DOHH2 (cell line): ENCODE data around the gene FAM81A.
"Not testable (repeated sequence)": the region's sequence is repeated elsewhere in the genome, so short reads cannot be mapped to it uniquely, and the experiment has no call there.

Experiments
- H3F3A ChIP-seq: fragments of 200-600 bp; sonication (generic), shearing (Covaris generic); 2 replicates; pipeline ENCODE4 v1.6.0; 2016; ENCODE audit warnings: antibody characterized with exemption, mild to moderate bottlenecking; ENCODE audit not compliant: control insufficient read depth, insufficient read depth
- H3K27ac ChIP-seq: fragments of 200-600 bp; sonication (generic); 2 replicates; pipeline ENCODE4 v1.5.1; 2014; ENCODE audit warnings: low read depth, mild to moderate bottlenecking, low read length, moderate library complexity
- H3K27me3 ChIP-seq: fragments of 200-600 bp; sonication (generic); 2 replicates; pipeline ENCODE4 v1.6.1; 2014; ENCODE audit warnings: mild to moderate bottlenecking, low read length, mixed read lengths; ENCODE audit not compliant: control insufficient read depth
- H3K36me3 ChIP-seq: fragments of 200-600 bp; sonication (generic); 2 replicates; pipeline ENCODE4 v1.6.1; 2014; ENCODE audit warnings: mild to moderate bottlenecking, low read length, moderate library complexity, mixed read lengths; ENCODE audit not compliant: control insufficient read depth
- H3K4me1 ChIP-seq: fragments of 200-600 bp; sonication (generic); 2 replicates; pipeline ENCODE4 v1.6.1; 2014; ENCODE audit warnings: mild to moderate bottlenecking, low read length, mixed read lengths; ENCODE audit not compliant: control insufficient read depth
- H3K4me2 ChIP-seq: fragments of 200-600 bp; sonication (generic); 2 replicates; pipeline ENCODE4 v1.6.0; 2014; ENCODE audit warnings: mild to moderate bottlenecking, low read length, moderate library complexity
- H3K4me3 ChIP-seq: fragments of 200-600 bp; sonication (generic); 2 replicates; pipeline ENCODE4 v1.5.1; 2014; ENCODE audit warnings: mild to moderate bottlenecking, low read length, mixed read lengths
- H3K79me2 ChIP-seq: fragments of 200-600 bp; sonication (generic); 2 replicates; pipeline ENCODE4 v1.6.1; 2014; ENCODE audit warnings: mild to moderate bottlenecking, low read length, mixed read lengths; ENCODE audit not compliant: control insufficient read depth
- H3K9me2 ChIP-seq: fragments of 200-600 bp; sonication (generic); replicated peaks from 2 replicates; pipeline ENCODE4 v1.6.1; 2014; ENCODE audit warnings: mild to moderate bottlenecking, low read length, mixed read lengths; ENCODE audit not compliant: control insufficient read depth
- H3K9me3 ChIP-seq: fragments of 200-600 bp; sonication (generic); 2 replicates; pipeline ENCODE4 v1.6.1; 2014; ENCODE audit warnings: antibody characterized with exemption, low read length, mixed read lengths; ENCODE audit not compliant: control insufficient read depth, insufficient read depth
- H4K20me1 ChIP-seq: fragments of 200-600 bp; sonication (generic); 2 replicates; pipeline ENCODE4 v1.6.0; 2014; ENCODE audit warnings: low read depth, mild to moderate bottlenecking, antibody characterized with exemption, low read length, moderate library complexity; ENCODE audit not compliant: control insufficient read depth, insufficient read depth
- CTCF ChIP-seq: fragments of 200-600 bp; sonication (generic); IDR thresholded peaks from one replicate; pipeline ENCODE4 v1.5.1; 2014; ENCODE audit warnings: antibody characterized with exemption, mild to moderate bottlenecking, low read depth, low read length; ENCODE audit not compliant: poor library complexity, severe bottlenecking
- EZH2phosphoT487 ChIP-seq: fragments of 200-600 bp; sonication (generic); IDR thresholded peaks from 2 replicates; pipeline ENCODE4 v1.6.1; 2017; ENCODE audit warnings: borderline replicate concordance, mild to moderate bottlenecking, antibody characterized with exemption, low read length, moderate library complexity, mixed read lengths

FAM81A gene

DNA sequence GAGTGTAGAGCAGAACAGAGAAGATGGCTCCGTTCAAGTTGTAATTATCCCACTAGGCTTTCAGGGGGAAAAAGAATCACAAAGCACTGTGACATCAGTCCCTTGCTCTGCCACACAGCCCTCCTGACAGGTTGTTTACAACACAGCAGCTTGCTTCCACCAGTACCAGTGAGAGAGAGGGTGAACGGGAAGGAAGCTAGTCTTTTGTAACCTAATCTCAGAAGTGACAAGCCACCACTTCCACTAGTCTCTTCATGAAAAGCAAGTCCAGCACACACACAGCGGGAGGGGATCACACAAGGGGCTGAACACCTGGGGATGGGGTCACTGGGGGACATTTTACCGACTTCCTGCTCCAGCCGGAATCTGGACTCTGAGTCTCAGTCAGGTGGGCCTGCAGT lies 86.3 kb downstream of the FAM81A start:
- Histone ChIP-seq H3F3A (no peaks in the 10 kb centered on the region), H3K36me3 (no peaks in the 10 kb centered on the region), H3K27me3 (no peaks in the 10 kb centered on the region), H3K27ac (no peak overlapping the region), H3K4me1 (peaks cover 35% of the 10 kb centered on the region), H3K9me3 (no peaks in the 10 kb centered on the region), H3K79me2 (no peaks in the 10 kb centered on the region), H3K9me2 (no peaks in the 10 kb centered on the region), H3K4me3 (no peak overlapping the region), H4K20me1 (no peaks in the 10 kb centered on the region), H3K4me2 (no peak overlapping the region; the same call in 1 of the 2 replicates)
- TF ChIP-seq CTCF (no peak), EZH2phosphoT487 (no peak)

DNA sequence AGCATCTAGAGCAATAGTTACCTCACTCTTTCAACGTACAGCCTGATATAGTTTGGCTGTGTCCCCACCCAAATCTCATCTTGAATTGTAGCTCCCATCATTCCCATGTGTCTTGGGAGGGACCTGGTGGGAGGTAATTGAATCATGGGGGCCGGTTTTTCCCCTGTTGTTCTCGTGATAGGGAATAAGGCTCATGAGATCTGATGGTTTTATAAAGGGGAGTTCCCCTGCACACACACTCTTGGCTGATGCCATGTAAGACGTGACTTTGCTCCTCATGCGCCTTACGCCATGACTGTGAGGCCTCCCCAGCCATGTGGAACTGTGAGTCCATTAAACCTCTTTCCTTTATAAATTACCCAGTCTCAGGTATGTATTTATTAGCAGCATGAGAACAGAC lies 88.5 kb downstream of the FAM81A start:
- H3K9me3 ChIP-seq, H3K27me3 ChIP-seq: not testable (repeated sequence)

DNA sequence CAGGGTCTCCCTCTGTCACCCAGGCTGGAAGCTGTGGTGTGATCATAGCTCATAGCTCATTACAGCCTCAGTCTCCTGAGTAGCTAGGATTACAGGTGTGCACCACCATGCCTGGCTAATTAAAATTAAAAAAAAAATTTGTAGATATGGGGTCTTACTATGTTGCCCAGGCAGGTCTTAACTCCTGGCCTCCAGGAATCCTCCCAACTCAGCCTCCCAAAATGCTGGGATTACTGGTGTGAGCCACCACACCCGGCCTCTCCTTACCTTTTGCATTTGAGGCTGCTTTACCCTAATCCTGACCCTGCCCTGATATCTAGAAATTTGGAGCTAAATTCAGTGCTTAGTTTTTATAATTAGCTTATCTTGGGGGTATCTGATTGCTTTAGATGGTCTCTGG lies 90.4 kb downstream of the FAM81A start:
- no peaks in the 10 kb centered on the region for H4K20me1 ChIP-seq
- no peaks in the 10 kb centered on the region for H3F3A ChIP-seq
- no peaks in the 10 kb centered on the region for H3K9me2 ChIP-seq
- no peak overlapping the region for H3K4me3 ChIP-seq
- H3K27me3 ChIP-seq = no peaks in the 10 kb centered on the region
- no peaks in the 10 kb centered on the region for H3K79me2 ChIP-seq
- 0 out of 2 replicates have a peak overlapping the region, but pooled peaks have one; percentile 1 for H3K4me2 ChIP-seq
- H3K4me1 ChIP-seq = peaks cover 37% of the 10 kb centered on the region
- no peaks in the 10 kb centered on the region for H3K36me3 ChIP-seq
- H3K9me3 ChIP-seq = no peaks in the 10 kb centered on the region
- TF ChIP-seq CTCF (no peak), EZH2phosphoT487 (no peak)
- no peak overlapping the region for H3K27ac ChIP-seq

More for the DNA sequence above, 88.5 kb downstream of the FAM81A start:
- not testable (repeated sequence) for H3K27ac ChIP-seq, H3K36me3 ChIP-seq, H3K4me2 ChIP-seq, H3K79me2 ChIP-seq, H3K9me2 ChIP-seq, H3K4me3 ChIP-seq, H3F3A ChIP-seq, H4K20me1 ChIP-seq
- H3K4me1 ChIP-seq = peaks cover 37% of the 10 kb centered on the region

DNA sequence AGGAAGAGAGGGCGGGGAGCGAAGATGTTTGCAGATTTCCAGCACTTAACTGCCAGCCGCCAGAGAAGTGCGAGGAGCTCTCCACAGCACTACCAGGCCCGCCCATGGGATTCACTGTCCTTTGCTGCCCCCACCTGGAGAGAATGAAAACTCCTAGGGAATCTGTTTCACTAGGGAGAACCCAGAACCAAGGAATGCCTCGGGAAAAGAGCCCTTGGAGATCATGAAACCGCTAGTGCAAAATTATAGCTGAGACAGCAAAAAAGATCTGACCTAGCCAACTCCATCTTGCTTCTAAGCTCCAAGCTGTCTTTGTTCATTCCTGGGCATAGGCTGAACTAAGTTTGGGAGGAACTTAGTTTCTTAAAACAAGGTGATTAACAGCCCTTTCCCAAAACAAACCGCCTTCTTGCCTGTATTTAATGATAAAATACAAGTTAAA lies 91.0 kb downstream of the FAM81A start:
- TF ChIP-seq CTCF (peak; percentile 85), EZH2phosphoT487 (no peak)
- Histone ChIP-seq H4K20me1 (no peaks in the 10 kb centered on the region), H3K4me3 (no peak overlapping the region), H3F3A (no peaks in the 10 kb centered on the region), H3K9me2 (no peaks in the 10 kb centered on the region), H3K9me3 (no peaks in the 10 kb centered on the region), H3K4me1 (peaks cover 37% of the 10 kb centered on the region), H3K36me3 (no peaks in the 10 kb centered on the region), H3K4me2 (0 out of 2 replicates have a peak overlapping the region, but pooled peaks have one; percentile 1), H3K27ac (no peak overlapping the region), H3K79me2 (no peaks in the 10 kb centered on the region), H3K27me3 (no peaks in the 10 kb centered on the region)
